Loucy (cell line): Measurements from ENCODE around the gene SPEG.

Experiments
- EZH2phosphoT487 ChIP-seq: fragments of 200-600 bp; IDR thresholded peaks from 2 replicates; pipeline ENCODE4 v1.6.1; 2018; ENCODE audit warnings: antibody characterized with exemption, mild to moderate bottlenecking, moderate library complexity, borderline replicate concordance
- TF ChIP-seq, protein P1 (sequence below): fragments of 200-600 bp; sonication (generic); conservative IDR thresholded peaks from 2 replicates; pipeline ENCODE4 v1.5.1; 2014; ENCODE audit warnings: mild to moderate bottlenecking, antibody characterized with exemption, low read length

DNA sequence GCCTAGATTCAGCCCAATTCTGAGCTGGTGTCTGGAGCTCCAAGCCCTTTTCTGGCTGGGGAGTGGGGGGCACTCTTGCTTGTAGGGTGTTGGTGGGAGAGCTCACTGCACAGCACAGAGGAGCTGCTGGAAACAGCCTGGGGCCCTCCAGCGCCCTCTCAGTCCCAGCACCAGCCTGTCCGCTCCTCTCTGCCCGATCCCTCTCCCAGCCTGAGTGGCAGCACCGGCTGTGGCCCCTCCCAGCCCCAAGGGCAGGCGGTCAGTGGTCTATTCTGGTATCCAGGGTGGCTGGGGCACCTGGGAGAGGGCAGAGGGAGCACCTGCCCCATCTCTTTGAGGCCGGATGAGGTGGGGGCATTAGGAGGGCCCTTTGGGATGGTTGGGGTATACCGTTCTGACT is 29.7 kb upstream of the SPEG start:
- TF ChIP-seq, protein P1, sequence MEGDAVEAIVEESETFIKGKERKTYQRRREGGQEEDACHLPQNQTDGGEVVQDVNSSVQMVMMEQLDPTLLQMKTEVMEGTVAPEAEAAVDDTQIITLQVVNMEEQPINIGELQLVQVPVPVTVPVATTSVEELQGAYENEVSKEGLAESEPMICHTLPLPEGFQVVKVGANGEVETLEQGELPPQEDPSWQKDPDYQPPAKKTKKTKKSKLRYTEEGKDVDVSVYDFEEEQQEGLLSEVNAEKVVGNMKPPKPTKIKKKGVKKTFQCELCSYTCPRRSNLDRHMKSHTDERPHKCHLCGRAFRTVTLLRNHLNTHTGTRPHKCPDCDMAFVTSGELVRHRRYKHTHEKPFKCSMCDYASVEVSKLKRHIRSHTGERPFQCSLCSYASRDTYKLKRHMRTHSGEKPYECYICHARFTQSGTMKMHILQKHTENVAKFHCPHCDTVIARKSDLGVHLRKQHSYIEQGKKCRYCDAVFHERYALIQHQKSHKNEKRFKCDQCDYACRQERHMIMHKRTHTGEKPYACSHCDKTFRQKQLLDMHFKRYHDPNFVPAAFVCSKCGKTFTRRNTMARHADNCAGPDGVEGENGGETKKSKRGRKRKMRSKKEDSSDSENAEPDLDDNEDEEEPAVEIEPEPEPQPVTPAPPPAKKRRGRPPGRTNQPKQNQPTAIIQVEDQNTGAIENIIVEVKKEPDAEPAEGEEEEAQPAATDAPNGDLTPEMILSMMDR, result no peak
- no peak for TF ChIP-seq EZH2phosphoT487
